HG02610 (cell line): ENCODE results near the gene CYTIP.

Source experiments
- ATAC-seq: cut with Tn5 transposase; IDR thresholded peaks from one replicate; pipeline ENCODE4 v1.9.1; 2021; ENCODE audit warnings: mild to moderate bottlenecking, moderate library complexity; ENCODE audit not compliant: unreplicated experiment

The CYTIP gene

DNA sequence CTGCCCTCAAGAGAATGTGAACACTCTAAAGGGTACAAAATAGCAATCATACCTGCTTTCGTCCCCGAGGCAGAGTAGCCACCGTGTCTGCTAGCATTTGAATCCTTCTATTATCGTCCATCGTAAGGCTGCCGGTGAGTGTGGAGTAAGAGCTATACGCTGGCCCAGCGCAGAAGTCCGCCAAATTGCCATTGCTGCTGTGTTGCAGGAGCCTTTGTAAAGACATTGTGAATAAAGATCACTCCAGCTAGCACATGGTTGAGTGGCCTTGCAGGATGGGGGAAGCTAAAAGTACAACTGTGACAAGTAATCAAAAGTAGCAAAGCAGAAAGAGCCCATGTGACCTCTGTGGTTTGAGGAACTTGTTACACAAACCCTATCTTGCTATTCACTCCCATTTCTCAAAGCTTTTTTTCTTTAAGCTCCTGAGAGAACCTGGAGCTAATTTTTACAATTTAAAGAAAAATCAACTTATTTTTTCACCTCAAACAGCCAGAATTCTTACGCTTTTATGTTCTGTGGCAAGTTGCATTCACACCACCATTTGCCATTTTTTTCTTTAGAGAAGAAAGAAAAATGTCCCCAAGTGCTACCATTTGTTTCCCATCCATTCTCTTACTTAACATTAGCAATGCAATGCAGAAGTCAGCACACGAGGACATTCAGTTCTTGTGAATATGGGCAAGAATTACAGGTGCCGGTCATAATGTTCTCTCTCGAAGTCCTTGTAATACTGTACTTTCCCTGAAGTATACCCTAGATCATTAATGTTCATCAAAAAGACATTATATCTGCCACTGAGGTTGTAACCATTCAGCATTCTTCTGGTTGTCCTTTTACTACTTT, at the start of gene CYTIP:
TSS of gene CYTIP (minus strand) at position 295 of the 846 bp plus-strand sequence. CDS start at position 226, 69 bp downstream.
- ATAC-seq = peak; percentile 42

DNA sequence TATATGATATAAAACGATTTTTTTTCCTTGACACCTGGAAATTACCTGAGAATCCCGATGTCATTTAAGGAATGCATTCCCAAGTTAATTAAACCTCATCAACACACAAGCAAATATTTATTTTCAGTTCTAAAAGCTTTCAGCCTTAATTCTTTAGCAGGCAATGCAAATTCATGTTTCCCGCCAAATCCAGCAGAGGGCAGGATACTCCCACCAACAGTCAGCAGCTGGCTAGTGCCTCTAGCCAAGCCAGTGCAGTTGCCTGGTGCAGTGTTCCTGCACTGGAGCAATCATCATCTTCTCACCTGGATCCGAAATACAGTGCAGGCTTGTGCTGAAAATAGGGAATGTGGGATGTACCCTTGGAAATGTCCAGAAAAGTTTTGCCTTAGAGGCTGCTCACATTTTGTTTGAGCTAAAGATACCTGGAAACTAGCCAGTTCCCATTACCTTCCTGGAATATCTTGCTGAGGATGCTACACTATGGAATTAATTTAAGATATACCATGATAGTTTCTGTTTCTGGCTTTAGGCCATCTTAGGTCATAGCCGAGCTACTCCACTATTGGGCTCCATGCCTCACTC, 48.4 kb upstream of the CYTIP start:
- peak; percentile 86 for ATAC-seq

DNA sequence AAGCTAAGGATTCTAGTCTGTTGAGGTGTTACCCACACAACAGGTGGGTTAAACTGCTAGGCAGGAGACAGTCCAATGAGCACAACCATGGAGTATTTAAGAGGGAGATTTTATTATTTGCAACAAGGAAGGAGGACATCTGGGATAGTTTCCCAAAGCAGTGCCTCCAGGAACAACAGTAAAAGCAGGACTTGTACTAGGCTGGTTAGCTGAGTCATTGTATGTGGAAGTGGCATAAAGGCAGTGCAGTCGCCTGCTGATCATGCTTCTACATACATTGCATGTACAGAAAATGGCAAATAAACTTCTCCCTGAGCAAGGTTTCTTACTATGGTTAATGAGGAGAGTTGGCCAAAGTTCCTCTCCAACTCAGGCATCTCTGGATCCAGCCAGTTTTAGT, 46.1 kb upstream of the CYTIP start:
- ATAC-seq = no peak

DNA sequence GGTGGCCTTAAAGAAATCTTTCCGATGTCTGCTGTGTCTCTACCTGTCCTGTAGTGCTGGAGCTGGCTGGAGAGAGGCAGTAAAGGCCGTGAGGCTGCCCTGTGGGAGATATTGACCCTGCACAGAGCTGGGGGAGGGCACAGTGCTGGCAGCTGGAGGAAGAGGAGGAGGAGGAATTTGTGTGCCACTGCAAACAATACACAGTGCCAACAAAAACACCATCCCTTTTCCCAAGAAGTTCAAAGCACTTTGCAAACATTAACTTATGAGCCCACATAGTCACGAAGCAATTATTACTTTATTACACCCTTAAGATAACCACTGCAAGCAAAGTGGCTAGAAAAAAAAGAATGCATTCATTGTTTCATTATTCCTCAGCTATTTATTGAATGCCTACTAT, 45.0 kb upstream of the CYTIP start:
- no peak for ATAC-seq

GRCh38 chr2:157487747-157488146, 43.9 kb upstream of the CYTIP start:
- ATAC-seq = no peak

GRCh38 chr2:157487271-157487610, 43.4 kb upstream of the CYTIP start:
- ATAC-seq = no peak

DNA sequence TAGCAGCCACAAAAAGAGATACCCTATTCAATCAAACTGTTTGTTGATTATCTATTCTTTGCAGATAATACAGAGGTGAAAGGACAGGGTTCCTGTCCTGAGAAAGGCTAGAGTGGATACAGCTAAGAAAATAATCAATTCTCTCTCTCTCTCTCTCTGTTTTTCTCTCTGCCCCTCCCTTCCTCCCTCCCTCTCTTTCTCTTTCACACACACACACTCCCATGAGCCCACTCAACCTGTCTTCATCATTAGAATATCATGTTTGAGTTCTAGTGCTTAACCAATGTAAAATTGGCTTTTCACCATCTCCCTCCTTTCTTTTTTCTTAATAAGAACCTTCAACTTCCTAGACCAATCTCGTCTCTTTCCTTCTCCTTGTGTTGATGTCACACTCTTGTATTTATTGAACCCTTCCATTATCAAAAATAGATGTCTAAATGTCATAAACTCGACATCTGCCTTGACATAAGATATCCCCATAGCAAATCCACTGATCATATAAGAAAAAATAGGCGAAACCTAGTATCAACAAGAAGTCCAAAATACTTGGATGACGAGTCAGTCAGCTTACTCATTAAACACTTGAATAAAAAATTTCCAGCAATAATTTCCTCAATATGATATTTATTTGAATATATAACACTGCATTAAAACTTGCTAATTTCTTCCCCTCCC, 42.8 kb upstream of the CYTIP start:
- ATAC-seq = no peak

DNA sequence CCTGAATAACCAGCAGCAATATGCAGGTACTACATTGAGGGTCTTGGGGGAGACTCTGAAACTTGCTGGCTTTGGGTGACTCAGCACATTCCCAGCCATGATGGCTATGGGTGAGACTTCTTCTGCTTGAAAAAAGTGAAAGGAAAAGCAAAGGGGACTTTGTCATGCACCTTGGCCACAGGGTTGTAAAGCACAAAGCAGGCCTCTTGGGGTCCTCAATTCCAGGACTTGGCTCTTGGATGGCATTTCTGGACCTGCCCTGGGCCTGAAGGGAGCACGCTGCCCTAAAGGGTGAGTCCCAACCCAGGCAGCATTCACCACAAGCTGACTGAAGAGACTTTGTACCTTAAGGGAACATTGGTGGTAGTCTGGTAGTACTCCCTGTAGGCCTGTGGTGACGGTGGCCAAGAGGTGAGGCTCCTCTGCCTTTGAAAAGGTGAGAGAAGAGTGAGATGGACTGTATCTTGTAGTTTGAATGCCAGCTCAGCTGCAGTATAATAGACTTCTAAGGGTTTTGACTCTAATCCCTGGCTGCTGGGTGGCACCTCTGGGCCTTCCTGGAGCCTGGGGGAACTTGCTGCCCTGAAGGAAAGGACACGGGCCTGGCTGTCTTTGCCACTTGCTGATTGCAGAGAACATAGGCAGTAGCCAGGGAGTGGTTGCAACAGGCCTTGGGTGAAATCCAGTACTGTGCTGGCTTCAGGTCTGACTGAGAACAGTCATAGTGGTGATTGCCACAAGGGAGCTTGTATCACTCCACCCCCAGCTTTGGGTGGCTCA, 36.5 kb upstream of the CYTIP start:
- peak; percentile 91 for ATAC-seq

DNA sequence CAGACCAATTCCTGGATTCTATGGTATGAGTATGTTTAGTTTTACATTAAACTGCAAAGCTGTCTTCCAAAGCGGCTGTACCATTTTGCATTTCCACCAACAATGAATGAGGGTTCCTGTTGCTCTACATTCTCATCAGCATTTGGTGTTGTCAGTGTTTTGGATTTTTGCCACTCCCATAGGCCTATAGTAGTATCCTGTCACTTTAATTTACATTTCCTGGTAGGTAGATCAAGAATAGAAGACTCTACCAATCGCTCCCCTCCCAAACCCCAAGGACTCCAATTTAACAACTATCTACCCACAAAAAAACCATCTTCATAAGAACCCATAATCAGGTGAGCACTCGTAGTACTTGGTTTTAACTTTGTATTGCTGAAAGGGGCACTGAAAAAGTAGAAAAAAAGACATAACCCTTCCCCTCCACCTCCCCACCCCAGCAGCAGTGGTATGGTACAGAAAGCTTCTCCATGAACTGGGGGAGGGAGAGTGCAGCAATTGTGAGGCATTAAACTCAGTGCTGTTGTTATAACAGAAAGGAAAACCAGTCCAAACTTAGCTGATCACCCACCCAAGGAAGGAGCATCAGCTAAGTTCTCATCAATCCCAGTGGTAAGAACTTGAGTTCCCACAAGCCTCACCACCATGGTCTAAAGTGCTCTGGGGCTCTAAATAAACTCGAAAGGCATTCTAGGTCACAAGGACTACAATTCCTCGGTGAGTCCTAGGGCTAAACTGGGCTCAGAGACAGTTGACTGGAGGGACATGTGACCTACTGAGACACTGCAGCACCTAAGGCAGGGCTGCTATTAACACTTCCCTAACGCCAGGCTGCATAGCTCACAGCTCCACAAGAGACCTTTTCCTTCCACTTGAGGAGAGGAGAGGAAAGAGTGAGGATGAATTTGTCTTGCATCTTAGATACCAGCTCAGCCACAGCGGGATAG, 35.5 kb upstream of the CYTIP start:
- ATAC-seq = peak; percentile 46

DNA sequence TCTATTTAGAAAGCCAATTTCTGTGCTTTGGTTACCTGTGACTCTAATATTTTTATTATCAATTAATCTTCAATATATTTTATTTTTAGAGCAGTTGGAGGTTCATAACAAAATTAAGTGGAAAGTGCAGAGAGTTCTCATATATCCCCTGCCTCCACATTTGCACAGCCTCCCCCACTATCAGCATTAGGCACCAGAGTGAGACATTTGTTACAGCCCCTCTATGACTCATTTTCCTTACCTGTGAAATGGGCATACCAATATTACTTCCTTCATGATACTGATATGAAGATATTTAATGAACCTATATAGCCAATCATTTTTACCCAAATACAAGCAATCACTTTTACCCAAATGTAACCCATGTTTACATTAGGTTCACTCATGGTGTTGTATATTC, 34.0 kb upstream of the CYTIP start:
- ATAC-seq = no peak

- no peak for ATAC-seq
Measured at GRCh38 chr2:157476953-157477709, 33.2 kb upstream of the CYTIP start.

DNA sequence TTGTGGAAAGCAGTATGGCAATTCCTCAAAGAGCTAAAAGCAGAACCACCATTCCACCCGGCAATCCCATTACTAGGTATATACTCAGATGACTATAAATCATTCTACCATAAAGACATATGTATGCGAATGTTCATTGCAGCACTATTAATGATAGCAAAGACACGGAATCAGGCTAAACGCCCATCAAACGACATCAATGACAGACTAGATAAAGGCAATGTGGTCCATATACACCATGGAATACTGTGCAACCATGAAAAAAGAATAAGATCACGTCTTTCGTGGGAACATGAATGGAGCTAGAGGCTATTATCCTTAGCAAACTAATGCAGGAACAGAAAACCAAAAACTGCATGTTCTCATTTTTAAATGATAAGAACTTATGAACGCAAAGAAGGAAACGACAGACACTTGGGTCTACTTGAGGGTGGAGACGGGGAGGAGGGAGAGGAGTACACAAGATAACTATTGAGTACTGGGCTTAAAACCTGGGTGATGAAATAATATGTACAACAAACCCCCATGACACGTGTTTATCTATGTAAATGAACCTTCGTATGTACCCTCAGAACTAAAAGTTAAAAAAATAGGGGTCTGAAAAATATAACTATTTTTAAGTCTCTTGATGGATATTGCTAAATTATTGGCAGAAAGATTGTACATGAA, 32.0 kb upstream of the CYTIP start:
- no peak for ATAC-seq

- no peak for ATAC-seq
Measured at GRCh38 chr2:157473581-157473980, 29.7 kb upstream of the CYTIP start.

GRCh38 chr2:157471078-157471477, 27.2 kb upstream of the CYTIP start:
- peak; percentile 19 for ATAC-seq

GRCh38 chr2:157470321-157470720, 26.4 kb upstream of the CYTIP start:
- ATAC-seq = peak; percentile 43

- no peak for ATAC-seq
Measured at GRCh38 chr2:157469726-157470125, 25.8 kb upstream of the CYTIP start.

- ATAC-seq = peak; percentile 81
Measured at GRCh38 chr2:157468931-157469708, 25.2 kb upstream of the CYTIP start.

GRCh38 chr2:157466764-157467163, 22.9 kb upstream of the CYTIP start:
- ATAC-seq = peak; percentile 33
